HL-60 (cell line): Measurements from ENCODE around the gene PUM1.

Source experiments
- DNase-seq, 2 experiments: peaks; one replicate each; pipeline ENCODE4 v3.0.0-alpha.2; 2010 to 2020; ENCODE audit warnings: low read depth in 1 of 2, low spot score in 1 of 2
- H3K27ac ChIP-seq: fragments of 250-450 bp; sonication (Bioruptor Pico); replicated peaks from 2 replicates; pipeline ENCODE4 v1.5.1; 2020; ENCODE audit warnings: mild to moderate bottlenecking, moderate library complexity
- H3K27me3 ChIP-seq: fragments of 250-450 bp; sonication (Bioruptor Pico); 2 replicates; pipeline ENCODE4 v1.5.1; 2021; ENCODE audit warnings: mild to moderate bottlenecking, moderate library complexity; ENCODE audit not compliant: insufficient read depth, poor library complexity, severe bottlenecking
- H3K4me3 ChIP-seq: replicated peaks from 2 replicates; pipeline ENCODE4 v1.5.1; 2011; ENCODE audit warnings: mild to moderate bottlenecking, control low read depth, low read length; ENCODE audit not compliant: insufficient read depth
- GABPA ChIP-seq: IDR thresholded peaks from 2 replicates; pipeline ENCODE4 v1.6.1; 2012; ENCODE audit warnings: low read depth
- POLR2AphosphoS5 ChIP-seq: IDR thresholded peaks from 2 replicates; pipeline ENCODE4 v1.6.1; 2012; ENCODE audit warnings: low read depth
- SPI1 ChIP-seq: IDR thresholded peaks from 2 replicates; pipeline ENCODE4 v1.6.1; 2012; ENCODE audit warnings: low read depth, mild to moderate bottlenecking, borderline replicate concordance
- TF ChIP-seq, protein P1 (sequence below): IDR thresholded peaks from 2 replicates; pipeline ENCODE4 v1.6.1; 2012; ENCODE audit warnings: low read depth; ENCODE audit not compliant: insufficient replicate concordance
- TF ChIP-seq, protein P2 (sequence below): IDR thresholded peaks from one replicate; pipeline ENCODE4 v1.5.1; 2011; ENCODE audit warnings: low read length, control low read depth, inconsistent platforms; ENCODE audit not compliant: insufficient read depth

PUM1 gene

DNA sequence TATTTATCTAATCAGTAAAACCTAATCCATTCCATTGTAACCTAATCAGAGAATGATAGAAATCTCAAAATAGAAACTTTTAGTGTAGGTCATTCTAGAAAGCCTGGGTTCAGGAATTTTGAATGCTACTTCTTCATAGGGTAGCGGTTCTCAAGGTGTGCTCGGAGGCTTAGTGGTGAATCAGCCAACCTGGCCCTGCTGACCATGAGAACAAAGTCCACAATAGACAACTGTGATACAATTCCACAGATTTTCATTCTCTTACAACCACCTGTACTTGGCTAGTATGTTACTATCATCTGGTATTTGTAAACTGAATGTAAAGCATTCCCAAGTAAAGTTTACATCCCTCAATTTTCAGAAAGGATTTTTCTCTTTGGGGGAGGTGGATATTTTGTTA, 7.5 kb upstream of the PUM1 start:
- no peaks in the 10 kb centered on the region for H3K27me3 ChIP-seq
- H3K4me3 ChIP-seq: no peak overlapping the region
- no peak for DNase-seq
- H3K27ac ChIP-seq: no peak overlapping the region
- TF ChIP-seq, protein P1, sequence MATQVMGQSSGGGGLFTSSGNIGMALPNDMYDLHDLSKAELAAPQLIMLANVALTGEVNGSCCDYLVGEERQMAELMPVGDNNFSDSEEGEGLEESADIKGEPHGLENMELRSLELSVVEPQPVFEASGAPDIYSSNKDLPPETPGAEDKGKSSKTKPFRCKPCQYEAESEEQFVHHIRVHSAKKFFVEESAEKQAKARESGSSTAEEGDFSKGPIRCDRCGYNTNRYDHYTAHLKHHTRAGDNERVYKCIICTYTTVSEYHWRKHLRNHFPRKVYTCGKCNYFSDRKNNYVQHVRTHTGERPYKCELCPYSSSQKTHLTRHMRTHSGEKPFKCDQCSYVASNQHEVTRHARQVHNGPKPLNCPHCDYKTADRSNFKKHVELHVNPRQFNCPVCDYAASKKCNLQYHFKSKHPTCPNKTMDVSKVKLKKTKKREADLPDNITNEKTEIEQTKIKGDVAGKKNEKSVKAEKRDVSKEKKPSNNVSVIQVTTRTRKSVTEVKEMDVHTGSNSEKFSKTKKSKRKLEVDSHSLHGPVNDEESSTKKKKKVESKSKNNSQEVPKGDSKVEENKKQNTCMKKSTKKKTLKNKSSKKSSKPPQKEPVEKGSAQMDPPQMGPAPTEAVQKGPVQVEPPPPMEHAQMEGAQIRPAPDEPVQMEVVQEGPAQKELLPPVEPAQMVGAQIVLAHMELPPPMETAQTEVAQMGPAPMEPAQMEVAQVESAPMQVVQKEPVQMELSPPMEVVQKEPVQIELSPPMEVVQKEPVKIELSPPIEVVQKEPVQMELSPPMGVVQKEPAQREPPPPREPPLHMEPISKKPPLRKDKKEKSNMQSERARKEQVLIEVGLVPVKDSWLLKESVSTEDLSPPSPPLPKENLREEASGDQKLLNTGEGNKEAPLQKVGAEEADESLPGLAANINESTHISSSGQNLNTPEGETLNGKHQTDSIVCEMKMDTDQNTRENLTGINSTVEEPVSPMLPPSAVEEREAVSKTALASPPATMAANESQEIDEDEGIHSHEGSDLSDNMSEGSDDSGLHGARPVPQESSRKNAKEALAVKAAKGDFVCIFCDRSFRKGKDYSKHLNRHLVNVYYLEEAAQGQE: no peak
- TF ChIP-seq SPI1 (no peak), POLR2AphosphoS5 (no peak), GABPA (no peak)
- TF ChIP-seq, protein P2, sequence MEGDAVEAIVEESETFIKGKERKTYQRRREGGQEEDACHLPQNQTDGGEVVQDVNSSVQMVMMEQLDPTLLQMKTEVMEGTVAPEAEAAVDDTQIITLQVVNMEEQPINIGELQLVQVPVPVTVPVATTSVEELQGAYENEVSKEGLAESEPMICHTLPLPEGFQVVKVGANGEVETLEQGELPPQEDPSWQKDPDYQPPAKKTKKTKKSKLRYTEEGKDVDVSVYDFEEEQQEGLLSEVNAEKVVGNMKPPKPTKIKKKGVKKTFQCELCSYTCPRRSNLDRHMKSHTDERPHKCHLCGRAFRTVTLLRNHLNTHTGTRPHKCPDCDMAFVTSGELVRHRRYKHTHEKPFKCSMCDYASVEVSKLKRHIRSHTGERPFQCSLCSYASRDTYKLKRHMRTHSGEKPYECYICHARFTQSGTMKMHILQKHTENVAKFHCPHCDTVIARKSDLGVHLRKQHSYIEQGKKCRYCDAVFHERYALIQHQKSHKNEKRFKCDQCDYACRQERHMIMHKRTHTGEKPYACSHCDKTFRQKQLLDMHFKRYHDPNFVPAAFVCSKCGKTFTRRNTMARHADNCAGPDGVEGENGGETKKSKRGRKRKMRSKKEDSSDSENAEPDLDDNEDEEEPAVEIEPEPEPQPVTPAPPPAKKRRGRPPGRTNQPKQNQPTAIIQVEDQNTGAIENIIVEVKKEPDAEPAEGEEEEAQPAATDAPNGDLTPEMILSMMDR: no peak

DNA sequence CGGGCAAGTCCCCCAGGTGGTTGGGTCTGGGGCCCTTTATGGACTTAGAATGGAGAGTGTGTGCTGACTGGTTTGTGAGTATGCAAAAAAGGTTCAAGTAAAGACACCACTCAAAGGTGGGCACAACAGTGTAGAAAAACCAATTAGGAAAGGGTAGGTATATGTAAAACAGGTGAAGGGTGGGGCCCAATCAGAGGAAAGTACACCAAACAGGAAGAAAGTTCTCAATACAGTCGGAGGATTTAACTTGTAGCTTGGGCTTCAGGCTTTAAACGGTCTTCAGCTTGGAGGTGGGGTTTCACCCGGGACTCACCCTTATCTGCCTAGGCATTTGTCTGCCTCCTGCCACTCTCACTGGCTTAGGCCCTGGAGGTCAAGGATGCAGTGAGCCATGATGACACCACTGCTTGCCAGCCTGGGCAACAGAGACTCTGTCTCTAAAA, 6.8 kb upstream of the PUM1 start:
- TF ChIP-seq, protein P2: no peak
- TF ChIP-seq POLR2AphosphoS5 (no peak), GABPA (no peak), SPI1 (no peak)
- TF ChIP-seq, protein P1: no peak
- H3K4me3 ChIP-seq: no peak overlapping the region
- no peak for DNase-seq

DNA sequence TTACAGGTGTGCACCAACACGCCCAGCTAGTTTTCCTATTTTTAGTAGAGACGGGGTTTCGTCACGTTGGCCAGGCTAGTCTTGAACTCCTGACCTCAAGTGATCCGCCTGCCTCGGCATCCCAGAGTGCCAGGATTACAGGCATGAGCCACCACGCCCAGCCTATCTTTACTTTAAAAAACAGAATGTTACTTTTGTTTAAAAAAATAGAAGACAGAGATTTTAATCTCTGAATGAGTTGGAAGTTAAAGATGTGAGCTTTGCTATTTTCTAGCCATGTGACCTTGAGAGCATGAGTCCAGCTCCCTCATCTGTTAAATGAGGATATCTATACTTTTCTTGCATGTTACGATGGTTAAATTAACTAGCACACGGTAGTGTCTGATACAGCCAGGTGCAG, 3.9 kb upstream of the PUM1 start:
- TF ChIP-seq GABPA: no peak
- TF ChIP-seq, protein P1: no peak
- TF ChIP-seq, protein P2: no peak
- no peak for TF ChIP-seq SPI1
- no peak for TF ChIP-seq POLR2AphosphoS5
- Histone ChIP-seq H3K4me3 (no peak overlapping the region), H3K27ac (no peak overlapping the region), H3K27me3 (no peaks in the 10 kb centered on the region)
- DNase-seq: no peak

More for the DNA sequence above, 6.8 kb upstream of the PUM1 start:
- no peaks in the 10 kb centered on the region for H3K27me3 ChIP-seq
- no peak overlapping the region for H3K27ac ChIP-seq
